ENCODE data around the gene GTF3C5.

Gene GTF3C5

DNA sequence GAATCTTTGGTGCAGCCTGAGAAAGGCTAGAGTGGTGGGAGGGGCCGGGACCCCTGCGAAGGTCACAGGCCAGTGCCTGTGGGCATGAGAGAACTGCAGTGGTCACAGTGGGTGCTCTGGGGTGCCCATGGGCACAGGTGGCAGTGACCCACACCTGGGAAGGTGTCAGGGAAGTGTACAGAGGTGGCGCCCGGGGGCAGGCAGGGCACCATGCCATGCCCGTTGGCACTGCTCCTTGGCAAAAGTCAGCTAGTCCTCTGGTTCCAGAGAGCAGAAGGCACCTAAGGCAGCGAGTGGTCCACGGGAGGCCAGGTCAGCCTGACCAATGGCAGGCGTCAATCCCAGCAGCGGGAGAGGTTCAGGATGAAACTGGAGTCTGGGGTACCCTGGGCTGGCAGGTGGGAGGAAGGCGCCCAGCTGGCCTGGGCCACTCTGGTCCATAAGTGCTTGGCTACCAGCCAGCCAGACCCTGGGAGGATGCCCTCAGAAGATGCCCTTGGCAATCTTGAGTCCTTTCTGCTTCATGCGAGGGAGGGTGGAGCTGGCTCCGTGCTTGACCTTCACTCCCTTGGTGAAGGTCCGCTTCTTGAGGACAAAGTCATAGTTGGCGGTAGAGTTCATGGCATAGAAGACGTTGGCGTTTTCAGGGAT is 67.4 kb downstream of the GTF3C5 start:
- no peak overlapping the region for H2AFZ ChIP-seq (ENCODE audit: low read length)
- H3K9me2 ChIP-seq (replicated peaks; ENCODE audit: low read depth, low read length) = no peaks in the 10 kb centered on the region
- peaks cover 58% of the 10 kb centered on the region; the same call in 1 of the 2 replicates for H3K36me3 ChIP-seq (ENCODE audit: insufficient read depth, low read length)
- H3K4me3 ChIP-seq (ENCODE audit: low read length, poor library complexity, severe bottlenecking) = no peak overlapping the region
- H3K4me2 ChIP-seq (ENCODE audit: low read depth, low read length, poor library complexity, severe bottlenecking) = no peak overlapping the region
- TF ChIP-seq, protein P1, sequence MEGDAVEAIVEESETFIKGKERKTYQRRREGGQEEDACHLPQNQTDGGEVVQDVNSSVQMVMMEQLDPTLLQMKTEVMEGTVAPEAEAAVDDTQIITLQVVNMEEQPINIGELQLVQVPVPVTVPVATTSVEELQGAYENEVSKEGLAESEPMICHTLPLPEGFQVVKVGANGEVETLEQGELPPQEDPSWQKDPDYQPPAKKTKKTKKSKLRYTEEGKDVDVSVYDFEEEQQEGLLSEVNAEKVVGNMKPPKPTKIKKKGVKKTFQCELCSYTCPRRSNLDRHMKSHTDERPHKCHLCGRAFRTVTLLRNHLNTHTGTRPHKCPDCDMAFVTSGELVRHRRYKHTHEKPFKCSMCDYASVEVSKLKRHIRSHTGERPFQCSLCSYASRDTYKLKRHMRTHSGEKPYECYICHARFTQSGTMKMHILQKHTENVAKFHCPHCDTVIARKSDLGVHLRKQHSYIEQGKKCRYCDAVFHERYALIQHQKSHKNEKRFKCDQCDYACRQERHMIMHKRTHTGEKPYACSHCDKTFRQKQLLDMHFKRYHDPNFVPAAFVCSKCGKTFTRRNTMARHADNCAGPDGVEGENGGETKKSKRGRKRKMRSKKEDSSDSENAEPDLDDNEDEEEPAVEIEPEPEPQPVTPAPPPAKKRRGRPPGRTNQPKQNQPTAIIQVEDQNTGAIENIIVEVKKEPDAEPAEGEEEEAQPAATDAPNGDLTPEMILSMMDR (conservative IDR thresholded peaks at IDR 0.05; ENCODE audit: low read length) = no peak
- TF ChIP-seq EZH2phosphoT487 (IDR thresholded peaks at IDR 0.05; ENCODE audit: borderline replicate concordance) = no peak
- H3F3A ChIP-seq (ENCODE audit: low read depth) = no peaks in the 10 kb centered on the region
- H3K9me3 ChIP-seq (ENCODE audit: insufficient read depth, low read depth, low read length) = no peaks in the 10 kb centered on the region
- no peaks in the 10 kb centered on the region for H3K4me1 ChIP-seq (ENCODE audit: insufficient read depth, low read length, poor library complexity, severe bottlenecking)
- no peak overlapping the region for H3K9ac ChIP-seq (ENCODE audit: low read depth, low read length, poor library complexity, severe bottlenecking)
- no peaks in the 10 kb centered on the region for H3K79me2 ChIP-seq (ENCODE audit: insufficient read depth, low read length)
- no peaks in the 10 kb centered on the region for H3K27me3 ChIP-seq (ENCODE audit: insufficient read depth, low read length, poor library complexity, severe bottlenecking)
- H4K20me1 ChIP-seq (ENCODE audit: insufficient read depth, low read length, poor library complexity, severe bottlenecking) = no peaks in the 10 kb centered on the region

DNA sequence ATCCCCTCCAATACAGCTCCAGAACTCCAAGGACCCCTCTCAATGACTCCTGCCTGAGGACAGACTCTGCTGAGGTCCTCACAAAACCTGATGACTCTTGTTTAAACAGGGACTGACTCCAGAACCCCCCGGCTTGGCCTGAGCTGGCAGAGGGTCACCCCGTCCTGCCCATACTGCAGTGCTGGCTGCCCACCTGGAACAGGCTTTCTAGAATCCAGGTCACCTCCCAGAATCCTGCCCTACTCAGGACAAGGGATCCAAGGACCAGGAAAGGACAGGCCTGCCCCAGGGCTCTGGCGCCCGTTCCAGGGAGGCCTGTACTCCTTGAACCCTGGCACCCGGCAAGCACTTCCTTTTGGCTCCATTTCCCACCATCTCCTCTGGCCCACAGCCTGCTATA is 68.1 kb downstream of the GTF3C5 start:
- no peak overlapping the region for H2AFZ ChIP-seq (ENCODE audit: low read length)
- no peak overlapping the region for H3K4me2 ChIP-seq (ENCODE audit: low read depth, low read length, poor library complexity, severe bottlenecking)
- H3K4me1 ChIP-seq (ENCODE audit: insufficient read depth, low read length, poor library complexity, severe bottlenecking) = no peaks in the 10 kb centered on the region
- no peak overlapping the region for H3K4me3 ChIP-seq (ENCODE audit: low read length, poor library complexity, severe bottlenecking)
- no peak overlapping the region for H3K9ac ChIP-seq (ENCODE audit: low read depth, low read length, poor library complexity, severe bottlenecking)
- H3K9me3 ChIP-seq (ENCODE audit: insufficient read depth, low read depth, low read length) = no peaks in the 10 kb centered on the region
- peaks cover 64% of the 10 kb centered on the region; the same call in 1 of the 2 replicates for H3K36me3 ChIP-seq (ENCODE audit: insufficient read depth, low read length)
- TF ChIP-seq, protein P1 (conservative IDR thresholded peaks at IDR 0.05; ENCODE audit: low read length) = no peak
- no peak for TF ChIP-seq EZH2phosphoT487 (IDR thresholded peaks at IDR 0.05; ENCODE audit: borderline replicate concordance)
- H3K27me3 ChIP-seq (ENCODE audit: insufficient read depth, low read length, poor library complexity, severe bottlenecking) = no peaks in the 10 kb centered on the region
- no peaks in the 10 kb centered on the region for H3K79me2 ChIP-seq (ENCODE audit: insufficient read depth, low read length)
- no peaks in the 10 kb centered on the region for H3F3A ChIP-seq (ENCODE audit: low read depth)
- H3K9me2 ChIP-seq (replicated peaks; ENCODE audit: low read depth, low read length) = no peaks in the 10 kb centered on the region
- no peaks in the 10 kb centered on the region for H4K20me1 ChIP-seq (ENCODE audit: insufficient read depth, low read length, poor library complexity, severe bottlenecking)

DNA sequence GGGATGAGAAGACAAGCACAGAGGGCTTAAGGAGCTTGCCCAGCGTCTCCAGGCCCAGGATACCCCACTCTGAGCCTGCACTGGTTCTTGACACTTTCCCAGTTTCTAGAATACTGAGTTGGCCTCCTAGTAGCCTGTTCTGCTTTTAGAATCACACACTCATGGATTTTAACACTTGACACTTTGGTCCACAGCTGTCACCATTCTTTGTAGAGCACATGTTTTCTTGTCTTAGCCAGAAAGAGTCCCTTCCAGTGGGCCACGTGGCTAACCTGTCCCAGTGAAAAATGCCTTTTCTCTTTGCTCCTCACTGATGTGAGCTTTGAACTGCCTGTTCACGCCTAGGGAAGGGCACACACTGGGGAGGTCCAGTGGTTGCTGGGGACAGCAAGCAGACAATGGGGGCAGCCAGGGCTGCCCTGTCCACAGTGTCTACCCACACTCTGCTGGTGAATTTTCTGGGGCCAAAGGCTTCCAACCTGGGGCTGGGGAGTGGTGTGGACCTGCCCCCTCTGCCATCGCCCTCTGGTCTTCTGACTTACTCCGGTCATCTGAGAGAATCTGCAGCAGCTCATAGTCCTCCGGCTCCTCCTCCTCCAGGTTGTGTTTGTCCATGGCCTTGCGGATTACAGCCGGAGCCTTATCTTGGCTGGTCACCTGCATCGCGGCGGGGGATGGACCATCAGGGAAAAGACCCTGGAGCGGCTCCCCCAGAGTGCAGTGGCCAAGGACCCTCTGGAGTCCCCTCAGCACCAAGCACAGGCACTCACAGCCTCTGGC is 69.1 kb downstream of the GTF3C5 start:
- Histone ChIP-seq H3K36me3 (ENCODE audit: insufficient read depth, low read length) (peaks cover 75% of the 10 kb centered on the region; the same call in 1 of the 2 replicates), H3K27me3 (ENCODE audit: insufficient read depth, low read length, poor library complexity, severe bottlenecking) (no peaks in the 10 kb centered on the region), H3K9me2 (replicated peaks; ENCODE audit: low read depth, low read length) (no peaks in the 10 kb centered on the region), H3K4me3 (ENCODE audit: low read length, poor library complexity, severe bottlenecking) (no peak overlapping the region), H3K4me2 (ENCODE audit: low read depth, low read length, poor library complexity, severe bottlenecking) (no peak overlapping the region), H2AFZ (ENCODE audit: low read length) (no peak overlapping the region), H3K79me2 (ENCODE audit: insufficient read depth, low read length) (no peaks in the 10 kb centered on the region), H3K9me3 (ENCODE audit: insufficient read depth, low read depth, low read length) (no peaks in the 10 kb centered on the region), H4K20me1 (ENCODE audit: insufficient read depth, low read length, poor library complexity, severe bottlenecking) (no peaks in the 10 kb centered on the region), H3K4me1 (ENCODE audit: insufficient read depth, low read length, poor library complexity, severe bottlenecking) (no peaks in the 10 kb centered on the region), H3F3A (ENCODE audit: low read depth) (no peaks in the 10 kb centered on the region), H3K9ac (ENCODE audit: low read depth, low read length, poor library complexity, severe bottlenecking) (no peak overlapping the region)
- no peak for TF ChIP-seq EZH2phosphoT487 (IDR thresholded peaks at IDR 0.05; ENCODE audit: borderline replicate concordance)
- TF ChIP-seq, protein P1 (conservative IDR thresholded peaks at IDR 0.05; ENCODE audit: low read length) = no peak

Measured in Loucy (cell line).